Activated naive CD4-positive, alpha-beta T cell treated with anti-CD3 and anti-CD28 coated beads, Interleukin-2, amount 50 U/mL, for 72 hours (primary cell): ENCODE results near the gene HLA-A. TPM values are rescaled to one million over a fixed set of nuclear protein-coding genes. Genes with fewer than 3 reads are reported as not detected.

Experiments used
- ATAC-seq, 2 donors: fragments of 150-1000 bp; cut with Tn5 transposase; 2 replicates each; pipeline ENCODE4 v1.10.0; 2021; ENCODE audit warnings: mild to moderate bottlenecking in 2 of 2, moderate library complexity in 2 of 2
- DNase-seq, 2 donors: peaks; one replicate each; pipeline ENCODE4 v3.0.0; 2021 to 2022; ENCODE audit warnings: low spot score in 2 of 2
- H3K27ac Mint-ChIP-seq, 2 donors: one replicate each; pipeline ENCODE4 v1.8.0; 2022; ENCODE audit warnings: mild to moderate bottlenecking in 2 of 2, mixed read lengths in 2 of 2
- H3K36me3 Mint-ChIP-seq, 2 donors: one replicate each; pipeline ENCODE4 v1.8.0; 2022; ENCODE audit warnings: mixed read lengths in 2 of 2
- H3K9me3 Mint-ChIP-seq, 2 donors: one replicate each; pipeline ENCODE4 v1.8.0; 2022; ENCODE audit warnings: mixed read lengths in 2 of 2
- total RNA-seq, 2 donors: library from RNA; stranded (reverse); gene quantifications; one replicate each; pipeline ENCODE4 v1.2.3, GENCODE V29; 2022

The HLA-A gene
- 1,000 to 10,000 TPM; 1,088 to 2,034 TPM for total RNA-seq

DNA sequence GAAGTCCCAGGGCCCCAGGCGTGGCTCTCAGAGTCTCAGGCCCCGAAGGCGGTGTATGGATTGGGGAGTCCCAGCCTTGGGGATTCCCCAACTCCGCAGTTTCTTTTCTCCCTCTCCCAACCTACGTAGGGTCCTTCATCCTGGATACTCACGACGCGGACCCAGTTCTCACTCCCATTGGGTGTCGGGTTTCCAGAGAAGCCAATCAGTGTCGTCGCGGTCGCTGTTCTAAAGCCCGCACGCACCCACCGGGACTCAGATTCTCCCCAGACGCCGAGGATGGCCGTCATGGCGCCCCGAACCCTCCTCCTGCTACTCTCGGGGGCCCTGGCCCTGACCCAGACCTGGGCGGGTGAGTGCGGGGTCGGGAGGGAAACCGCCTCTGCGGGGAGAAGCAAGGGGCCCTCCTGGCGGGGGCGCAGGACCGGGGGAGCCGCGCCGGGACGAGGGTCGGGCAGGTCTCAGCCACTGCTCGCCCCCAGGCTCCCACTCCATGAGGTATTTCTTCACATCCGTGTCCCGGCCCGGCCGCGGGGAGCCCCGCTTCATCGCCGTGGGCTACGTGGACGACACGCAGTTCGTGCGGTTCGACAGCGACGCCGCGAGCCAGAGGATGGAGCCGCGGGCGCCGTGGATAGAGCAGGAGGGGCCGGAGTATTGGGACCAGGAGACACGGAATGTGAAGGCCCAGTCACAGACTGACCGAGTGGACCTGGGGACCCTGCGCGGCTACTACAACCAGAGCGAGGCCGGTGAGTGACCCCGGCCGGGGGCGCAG, at the start of gene HLA-A:
Gene HLA-A (plus strand): TSS at position 258 of the 778 bp plus-strand sequence. CDS start 22 bp downstream, at position 280.
- ATAC-seq (peak; percentile 89 to 93), DNase-seq (peak; percentile 87 to 93)
- Mint-ChIP-seq H3K36me3 (peaks cover 53 to 58% of the 10 kb centered on the region in 2 donors), H3K27ac (peak within 1 kb of the TSS; percentile 99 to 100), H3K9me3 (no peaks in the 10 kb centered on the region)

DNA sequence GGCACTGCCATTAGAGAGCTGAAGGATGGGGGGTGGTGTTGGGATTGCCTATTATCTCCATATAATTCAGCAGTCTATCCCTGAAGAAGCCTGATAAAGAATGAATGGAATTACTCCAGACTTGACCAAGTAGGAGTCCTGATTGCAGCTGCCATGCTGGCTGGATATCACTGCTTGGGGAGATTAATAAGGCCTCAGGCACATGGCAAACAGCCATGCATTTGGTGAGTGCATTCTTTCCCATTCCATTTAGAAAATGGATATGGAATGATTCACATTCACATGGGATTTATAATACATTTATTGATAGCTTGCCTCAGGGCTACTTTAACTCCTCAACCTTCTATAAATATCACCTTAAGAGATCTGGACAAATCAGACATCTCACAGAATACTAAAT, 49.6 kb upstream of the HLA-A start:
- peaks cover 0 to 5% of the 10 kb centered on the region in 2 donors for H3K36me3 Mint-ChIP-seq
- no peaks in the 10 kb centered on the region for H3K9me3 Mint-ChIP-seq
- ATAC-seq (no peak), DNase-seq (no peak)
- no peak overlapping the region for H3K27ac Mint-ChIP-seq

DNA sequence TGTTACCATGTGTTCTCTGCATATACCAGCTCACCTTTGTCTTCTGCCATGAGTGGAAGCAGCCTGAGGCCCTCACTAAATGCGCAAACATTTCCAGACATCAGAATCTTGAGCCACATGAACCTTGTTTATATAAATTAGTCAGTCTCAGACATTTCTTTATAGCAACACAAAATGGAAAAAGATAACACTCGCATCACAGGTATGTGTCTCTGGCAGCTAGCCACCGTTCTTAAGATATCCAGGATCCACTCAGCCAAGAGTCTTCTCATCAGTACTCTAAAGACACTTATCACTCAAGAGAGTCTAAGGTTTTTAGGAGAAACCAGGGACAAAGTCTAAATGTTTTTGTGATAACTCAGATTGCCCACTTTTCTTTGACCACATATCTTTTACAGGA, 43.1 kb upstream of the HLA-A start:
- ATAC-seq = no peak
- DNase-seq = no peak
- H3K36me3 Mint-ChIP-seq = no peaks in the 10 kb centered on the region
- H3K9me3 Mint-ChIP-seq = peaks cover 0 to 4% of the 10 kb centered on the region in 2 donors
- no peak overlapping the region for H3K27ac Mint-ChIP-seq

DNA sequence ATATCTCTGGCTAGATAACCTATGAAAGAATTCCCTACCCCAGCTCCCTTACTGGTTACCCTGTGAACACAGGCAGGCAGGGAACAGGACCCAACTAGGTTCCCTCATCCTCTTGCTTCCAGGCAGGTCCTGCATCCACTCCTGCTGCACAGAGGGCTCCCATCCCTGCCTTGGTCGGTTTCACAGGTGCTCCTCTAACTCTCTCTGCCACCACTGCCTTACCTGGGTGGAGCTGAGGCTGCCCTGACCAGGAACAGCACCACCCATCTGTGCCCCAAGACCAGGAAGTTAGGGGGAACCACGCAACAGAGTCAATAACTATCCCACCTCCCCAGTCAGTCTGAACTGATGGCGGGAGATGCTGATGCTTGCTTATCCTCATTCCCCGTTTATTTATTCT, 37.0 kb upstream of the HLA-A start:
- no peak overlapping the region for H3K27ac Mint-ChIP-seq
- ATAC-seq (no peak), DNase-seq (no peak)
- no peaks in the 10 kb centered on the region for H3K9me3 Mint-ChIP-seq
- H3K36me3 Mint-ChIP-seq = no peaks in the 10 kb centered on the region

DNA sequence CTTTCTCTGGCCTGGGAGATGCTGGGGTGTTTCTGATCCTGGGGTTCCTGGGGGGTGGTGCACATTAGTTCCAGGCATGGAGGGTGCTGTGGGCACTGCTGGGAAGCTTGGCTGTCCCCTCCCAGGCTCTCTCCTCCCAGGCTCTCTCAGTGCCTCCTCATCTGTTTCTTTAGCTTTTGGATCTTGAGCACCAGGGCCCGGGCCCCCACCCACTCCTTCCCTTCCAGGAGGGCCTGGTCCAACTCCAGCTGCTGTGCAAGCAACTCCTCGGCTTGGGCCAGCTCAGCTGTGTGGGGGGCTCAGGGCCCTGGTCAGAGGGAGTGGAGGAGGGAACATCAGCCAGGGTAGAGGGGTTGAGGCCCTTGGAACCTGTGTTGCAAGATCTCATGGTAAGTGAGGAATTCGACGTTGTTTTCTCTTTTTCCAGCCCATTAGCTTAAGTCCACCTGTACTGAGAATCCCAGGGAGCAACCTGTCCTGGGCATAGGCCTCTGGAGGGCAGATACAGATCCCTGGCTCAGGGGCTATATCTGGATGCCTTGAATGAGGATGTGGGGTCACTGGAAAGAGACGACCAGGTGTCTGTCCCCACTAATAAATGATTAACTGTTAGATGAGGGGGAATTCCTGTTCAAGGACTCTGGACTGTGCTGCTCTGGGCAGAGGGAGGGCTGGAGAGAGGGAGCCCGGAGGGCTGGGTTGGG, 34.5 kb upstream of the HLA-A start:
- ATAC-seq (no peak), DNase-seq (no peak)
- Mint-ChIP-seq H3K9me3 (no peaks in the 10 kb centered on the region), H3K27ac (no peak overlapping the region), H3K36me3 (no peaks in the 10 kb centered on the region)

DNA sequence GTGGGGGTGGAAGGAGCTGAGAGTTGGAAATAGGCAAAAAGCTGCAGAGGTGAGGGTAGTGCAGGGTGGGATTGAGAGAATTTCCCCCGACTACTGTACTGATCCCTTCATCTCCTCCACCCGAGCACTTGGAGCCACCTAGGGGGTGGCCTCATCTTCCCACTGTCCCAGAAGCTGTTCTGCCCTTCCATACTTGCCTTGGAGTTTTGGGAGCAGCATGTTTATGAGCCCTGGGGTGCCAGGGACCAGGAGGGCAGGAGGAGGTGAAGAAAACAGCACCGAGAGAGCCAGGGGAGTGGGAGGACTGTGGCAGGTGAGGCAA, 34.0 kb upstream of the HLA-A start:
- DNase-seq (no peak), ATAC-seq (no peak)
- H3K27ac Mint-ChIP-seq = no peak overlapping the region
- no peaks in the 10 kb centered on the region for H3K36me3 Mint-ChIP-seq
- H3K9me3 Mint-ChIP-seq = no peaks in the 10 kb centered on the region

DNA sequence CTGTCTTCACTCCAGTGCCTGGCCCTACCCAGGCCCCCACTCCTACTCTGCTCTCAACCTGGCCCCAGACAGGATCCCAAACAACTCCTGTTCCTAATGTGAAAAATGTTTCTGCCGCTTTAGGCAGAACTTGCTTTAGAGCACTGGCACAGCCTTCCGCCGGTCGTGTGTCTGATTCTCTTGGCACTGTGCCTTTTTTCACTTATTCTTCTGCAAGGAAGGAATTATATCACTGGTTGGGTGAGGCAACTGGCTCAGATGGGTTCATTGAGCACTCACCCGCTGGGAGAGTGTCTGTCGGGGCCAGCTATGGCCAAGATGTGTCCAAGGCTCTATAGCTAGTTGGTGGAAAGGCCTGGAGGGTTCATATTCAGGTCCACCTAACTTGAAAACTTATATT, 33.6 kb upstream of the HLA-A start:
- ATAC-seq = no peak
- Mint-ChIP-seq H3K9me3 (no peaks in the 10 kb centered on the region), H3K27ac (no peak overlapping the region), H3K36me3 (no peaks in the 10 kb centered on the region)
- no peak for DNase-seq

DNA sequence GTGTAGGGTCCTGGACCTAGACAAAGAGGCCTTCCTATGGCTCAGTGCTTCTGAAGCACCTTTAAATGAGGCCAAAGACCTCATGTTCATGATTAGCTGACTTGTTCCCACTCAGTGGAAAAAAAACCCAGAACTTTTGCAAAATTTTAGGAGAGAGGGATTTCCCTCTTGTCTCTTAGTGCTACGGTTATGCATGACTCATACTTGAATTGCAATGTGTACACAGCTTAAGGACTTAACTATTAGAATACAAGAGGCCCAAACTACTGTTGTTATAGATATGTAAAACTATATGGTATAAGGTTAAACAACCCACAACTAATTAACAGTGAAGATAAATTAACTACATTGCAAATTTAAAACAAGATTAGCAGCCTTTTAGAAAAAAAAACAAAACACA, 32.3 kb upstream of the HLA-A start:
- H3K36me3 Mint-ChIP-seq = no peaks in the 10 kb centered on the region
- DNase-seq = no peak
- no peaks in the 10 kb centered on the region for H3K9me3 Mint-ChIP-seq
- ATAC-seq = peak; percentile 47 to 56
- H3K27ac Mint-ChIP-seq = no peak overlapping the region

DNA sequence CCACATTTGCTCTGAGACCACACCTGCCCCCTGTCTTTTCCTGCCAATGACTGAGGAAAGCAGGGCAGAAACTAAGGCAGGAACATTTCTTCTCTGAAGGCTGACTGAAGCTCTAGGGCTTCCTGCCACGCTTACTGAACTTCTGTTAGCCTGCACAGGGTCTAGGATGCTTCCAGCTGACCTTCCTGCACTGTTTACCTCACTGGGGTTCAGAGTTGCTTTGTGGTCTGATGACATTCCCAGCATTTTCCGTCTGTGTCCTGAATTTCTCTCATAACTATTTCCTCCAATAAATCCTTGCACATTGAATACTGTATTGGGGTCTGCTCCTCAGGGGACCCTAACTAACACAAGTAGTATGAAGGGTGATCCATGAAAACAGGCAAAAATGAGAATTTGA, 29.5 kb upstream of the HLA-A start:
- Mint-ChIP-seq H3K27ac (no peak overlapping the region), H3K36me3 (no peaks in the 10 kb centered on the region), H3K9me3 (no peaks in the 10 kb centered on the region)
- ATAC-seq (no peak), DNase-seq (no peak)

DNA sequence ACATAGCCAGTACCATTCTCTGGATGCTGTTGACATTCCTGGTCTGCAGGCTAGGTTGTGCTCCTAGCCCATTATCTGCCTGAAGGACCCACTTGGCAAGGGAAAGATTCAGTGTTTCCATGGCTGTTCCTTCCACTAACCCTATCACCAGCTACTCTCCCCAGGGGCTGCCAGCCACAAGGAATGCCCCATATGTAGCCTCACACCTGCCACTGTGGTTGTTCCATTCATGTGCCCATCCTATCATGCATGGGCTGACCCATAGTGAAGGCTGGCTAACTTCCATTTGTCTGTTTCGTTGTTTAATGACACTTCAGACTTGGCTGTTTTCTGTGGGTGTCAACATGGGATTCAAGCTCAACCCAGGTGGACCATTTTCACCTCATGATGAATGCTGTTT, 25.6 kb upstream of the HLA-A start:
- H3K27ac Mint-ChIP-seq = no peak overlapping the region
- ATAC-seq (no peak), DNase-seq (no peak)
- H3K9me3 Mint-ChIP-seq = peaks cover 0 to 2% of the 10 kb centered on the region in 2 donors
- H3K36me3 Mint-ChIP-seq = no peaks in the 10 kb centered on the region

DNA sequence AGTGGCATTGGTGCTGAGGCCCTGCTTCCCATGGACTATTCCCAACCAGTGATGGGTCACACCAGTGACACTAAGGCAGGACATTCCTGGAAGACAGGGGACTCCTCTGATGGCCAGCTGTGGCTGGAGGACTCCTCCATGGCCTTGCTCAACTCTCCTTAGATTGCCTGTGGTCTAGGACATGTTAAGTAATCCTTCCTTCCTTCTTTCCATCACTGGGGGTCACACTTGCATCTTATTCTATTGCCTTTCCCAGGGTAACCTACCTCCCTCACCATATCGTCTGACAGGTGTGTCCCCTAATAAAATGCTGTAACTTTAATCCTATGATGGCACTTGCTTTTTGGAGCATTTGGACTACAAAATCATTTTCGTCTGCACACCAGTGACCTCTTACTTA, 24.5 kb upstream of the HLA-A start:
- H3K36me3 Mint-ChIP-seq = no peaks in the 10 kb centered on the region
- peaks cover 0 to 3% of the 10 kb centered on the region in 2 donors for H3K9me3 Mint-ChIP-seq
- no peak overlapping the region for H3K27ac Mint-ChIP-seq
- no peak for DNase-seq
- no peak for ATAC-seq

DNA sequence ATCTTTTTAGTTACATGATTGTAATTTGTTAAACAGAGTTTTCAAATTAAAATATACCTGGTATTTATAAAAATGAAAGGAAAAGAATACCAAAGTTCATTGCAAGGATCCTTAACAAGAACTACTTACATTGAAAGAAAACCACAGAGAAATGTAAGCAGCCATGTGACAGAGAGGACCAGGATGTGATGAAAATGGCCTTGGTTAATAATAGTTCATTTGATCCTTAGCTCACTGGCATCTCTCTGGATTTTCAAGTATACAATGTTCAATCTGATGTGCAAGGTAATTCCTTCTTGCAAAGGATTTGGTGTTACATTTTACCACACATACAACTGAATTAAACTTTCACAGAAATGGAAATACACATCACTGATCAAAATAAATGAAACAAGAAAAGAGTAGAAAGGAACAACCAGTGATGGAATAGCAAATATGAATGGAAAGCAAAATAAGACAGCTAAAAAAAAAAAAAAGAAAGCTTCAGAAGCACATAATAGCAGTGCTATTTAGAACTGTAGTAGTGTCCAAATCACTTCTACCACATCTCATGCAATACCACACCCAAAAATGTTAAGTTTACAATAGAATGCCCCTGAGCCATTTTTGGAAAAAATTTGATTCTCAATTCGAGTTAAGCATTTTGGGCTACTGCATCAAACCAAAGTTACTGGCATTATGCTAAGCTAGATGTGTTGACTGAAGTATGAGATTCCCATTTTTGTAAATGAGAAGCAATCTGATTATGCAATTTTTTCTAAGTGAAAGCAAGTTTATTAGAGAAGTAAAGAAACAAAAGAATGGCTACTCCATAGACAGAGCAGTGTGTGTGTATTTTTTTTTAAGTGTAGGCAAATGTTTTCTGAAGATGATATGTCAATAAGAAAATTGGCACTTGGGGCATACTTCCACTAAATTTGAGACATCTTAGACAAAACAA, 22.6 kb upstream of the HLA-A start:
- H3K27ac Mint-ChIP-seq = no peak overlapping the region
- no peaks in the 10 kb centered on the region for H3K36me3 Mint-ChIP-seq
- no peak for DNase-seq
- no peak for ATAC-seq
- peaks cover 0 to 3% of the 10 kb centered on the region in 2 donors for H3K9me3 Mint-ChIP-seq

DNA sequence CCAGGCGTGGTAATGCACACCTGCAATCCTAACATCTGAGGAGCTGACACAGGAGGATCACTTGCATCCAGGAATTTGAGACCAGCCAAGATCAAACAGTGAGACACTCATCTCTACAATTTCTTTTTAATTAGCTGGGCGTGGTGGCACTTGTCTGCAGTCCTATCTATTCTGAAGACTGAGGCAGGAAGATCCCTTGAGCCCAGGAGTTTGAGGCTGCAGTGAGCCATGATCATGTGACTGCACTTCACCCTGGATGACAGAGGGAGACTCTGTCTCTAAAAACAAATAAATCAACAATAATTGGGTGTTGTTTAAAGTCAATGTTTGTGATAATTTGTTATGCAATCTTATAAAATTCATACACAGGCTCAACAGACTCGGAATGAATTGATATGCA, 18.0 kb upstream of the HLA-A start:
- ATAC-seq (no peak), DNase-seq (no peak)
- Mint-ChIP-seq H3K27ac (peak overlapping the region in 1 of 2 donors; percentile 89), H3K9me3 (peaks cover 0 to 3% of the 10 kb centered on the region in 2 donors), H3K36me3 (peaks cover 11 to 12% of the 10 kb centered on the region in 2 donors)

DNA sequence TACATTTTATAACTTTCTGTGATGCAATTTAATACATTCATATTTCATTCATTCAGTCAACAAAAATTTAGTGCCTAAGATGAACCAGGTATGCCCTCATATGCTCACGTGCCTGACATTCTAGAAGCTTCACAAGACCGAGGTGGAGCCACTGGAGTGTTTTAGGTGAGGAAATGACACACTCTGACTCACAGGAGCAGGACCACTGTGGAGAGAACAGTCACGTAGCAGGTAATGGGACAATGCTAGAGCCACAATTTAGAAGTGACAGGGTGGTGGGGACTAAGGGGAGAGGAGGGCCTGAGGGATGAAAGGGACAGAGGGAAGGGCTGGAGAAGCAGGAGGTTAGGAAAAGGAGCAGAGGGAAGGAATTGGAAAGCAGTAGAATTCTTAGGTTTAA, 17.6 kb upstream of the HLA-A start:
- H3K36me3 Mint-ChIP-seq = peaks cover 12 to 16% of the 10 kb centered on the region in 2 donors
- H3K27ac Mint-ChIP-seq = peak overlapping the region in 1 of 2 donors; percentile 89
- no peak for DNase-seq
- ATAC-seq = peak; percentile 38 to 58
- peaks cover 0 to 3% of the 10 kb centered on the region in 2 donors for H3K9me3 Mint-ChIP-seq

DNA sequence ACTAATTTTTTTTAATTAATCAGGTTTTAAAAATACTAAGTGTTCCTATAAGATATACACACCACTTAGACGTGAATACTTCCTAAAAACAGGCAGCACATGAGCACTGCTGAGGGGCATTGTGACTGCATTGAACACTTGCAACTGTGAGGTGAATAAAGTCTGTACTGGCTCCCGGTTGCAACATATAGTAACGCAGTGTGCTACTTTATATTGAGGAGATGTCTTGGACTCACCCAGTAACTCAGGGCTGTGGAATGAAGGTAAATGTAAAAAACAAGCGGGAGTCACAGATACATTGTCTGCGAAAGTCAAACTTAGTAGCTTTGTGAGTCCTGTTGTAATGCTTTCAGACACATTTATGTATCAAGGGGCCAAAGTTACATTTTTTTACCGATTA, 17.0 kb upstream of the HLA-A start:
- peaks cover 15 to 20% of the 10 kb centered on the region in 2 donors for H3K36me3 Mint-ChIP-seq
- DNase-seq (no peak), ATAC-seq (no peak)
- H3K27ac Mint-ChIP-seq = peak overlapping the region; percentile 15 to 89
- H3K9me3 Mint-ChIP-seq = peaks cover 0 to 3% of the 10 kb centered on the region in 2 donors

DNA sequence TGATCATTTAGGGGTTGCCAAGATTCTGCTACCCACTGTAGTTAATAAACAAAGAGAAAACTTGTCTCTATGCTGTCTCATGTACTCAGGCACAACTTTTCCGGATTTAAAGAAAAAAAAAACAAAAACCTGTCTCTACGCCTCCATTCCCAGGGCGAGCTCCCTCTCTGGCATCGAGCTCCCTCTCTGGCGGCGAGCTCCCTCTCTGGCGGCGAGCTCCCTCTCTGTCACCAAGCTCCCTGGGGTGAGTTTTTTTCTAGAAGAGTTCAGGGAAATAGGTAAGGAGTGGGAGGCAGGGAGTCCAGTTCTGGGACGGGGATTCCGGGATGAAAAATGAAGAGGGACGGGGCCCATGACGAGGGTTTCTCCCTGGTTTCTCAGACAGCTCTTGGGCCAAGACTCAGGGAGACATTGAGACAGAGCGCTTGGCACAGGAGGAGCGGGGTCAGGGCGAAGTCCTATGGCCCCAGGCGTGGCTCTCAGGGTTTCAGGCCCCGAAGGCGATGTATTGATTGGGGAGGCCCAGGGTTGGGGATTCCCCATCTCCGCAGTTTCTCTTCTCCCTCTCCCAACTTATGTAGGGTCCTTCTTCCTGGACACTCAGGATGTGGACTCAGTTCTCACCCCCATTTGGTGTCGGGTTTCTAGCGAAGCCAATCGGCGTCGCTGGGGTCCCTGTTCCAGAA, 16.5 kb upstream of the HLA-A start:
- ATAC-seq (peak in 1 of 2 donors; percentile 26), DNase-seq (no peak)
- Mint-ChIP-seq H3K9me3 (peaks cover 0 to 3% of the 10 kb centered on the region in 2 donors), H3K27ac (peak overlapping the region; percentile 89 to 95), H3K36me3 (peaks cover 15 to 20% of the 10 kb centered on the region in 2 donors)
